ENCODE measurements around the gene PTTG1. TPM values are rescaled to one million over a fixed set of nuclear protein-coding genes. Genes with fewer than 3 reads are reported as not detected.
A peak's percentile ranks its signal among the peaks of the same experiment; 100 is the strongest.
"Not testable (repeated sequence)": the region's sequence is repeated elsewhere in the genome, so short reads cannot be mapped to it uniquely, and the experiment has no call there.

PTTG1 gene
- total RNA-seq, 1 experiment from 2014 or later = 307 TPM

DNA sequence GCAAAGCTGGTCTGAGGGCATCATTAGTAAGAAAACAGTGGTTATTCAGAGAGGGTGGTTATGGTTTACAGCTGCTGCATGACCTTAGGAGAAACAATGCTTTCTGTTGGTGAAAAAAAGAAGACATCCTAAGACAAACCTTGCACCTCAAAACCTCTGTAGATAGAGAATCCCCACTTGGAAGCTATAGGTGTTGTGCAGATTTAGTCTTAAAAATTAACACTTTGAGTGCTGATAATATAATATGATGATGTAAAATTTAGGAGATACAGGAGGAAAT lies 1.4 kb upstream of the PTTG1 start:
- no peak for DNase-seq (ENCODE audit: low read depth)

- DNase-seq (ENCODE audit: low read depth) = no peak
Observed at GRCh38 chr5:160423099-160423498, 1.4 kb downstream of the PTTG1 start.

- DNase-seq (ENCODE audit: low read depth) = no peak
Observed at GRCh38 chr5:160427607-160428006, 6.0 kb downstream of the PTTG1 start.

GRCh38 chr5:160432196-160432595 lies 10.5 kb downstream of the PTTG1 start:
- DNase-seq (ENCODE audit: low read depth) = no peak

- no peak for DNase-seq (ENCODE audit: low read depth)
Observed at GRCh38 chr5:160432787-160433186, 11.1 kb downstream of the PTTG1 start.

DNA sequence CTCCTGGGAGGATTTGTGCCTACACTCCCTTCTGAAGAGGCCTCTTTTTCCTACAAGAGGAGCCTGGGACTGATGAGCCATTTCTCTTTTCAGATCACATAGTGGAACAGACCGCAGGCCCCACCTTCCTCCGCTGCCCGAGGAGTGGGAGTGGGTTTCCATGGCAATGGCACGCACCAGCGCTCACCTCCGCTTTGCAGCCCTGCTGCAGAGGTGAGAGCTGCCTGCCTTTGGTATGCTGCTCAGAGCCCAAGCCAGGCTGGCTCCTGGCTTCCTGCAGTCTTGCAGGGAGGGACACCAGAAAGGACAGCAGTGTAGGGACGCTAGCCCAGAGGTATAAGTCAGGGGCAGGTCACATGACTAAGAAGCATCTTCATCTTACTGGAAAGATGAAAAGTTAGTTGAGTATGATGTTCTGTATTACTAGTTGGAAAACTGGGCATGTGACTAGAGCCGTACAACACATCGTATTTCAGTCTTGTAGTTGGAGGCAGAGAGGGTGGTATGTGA lies 12.4 kb downstream of the PTTG1 start:
- no peak for DNase-seq (ENCODE audit: low read depth)

- DNase-seq (ENCODE audit: low read depth) = no peak
Observed at GRCh38 chr5:160435532-160435931, 13.9 kb downstream of the PTTG1 start.

GRCh38 chr5:160436017-160436416 lies 14.4 kb downstream of the PTTG1 start:
- no peak for DNase-seq (ENCODE audit: low read depth)

- not testable (repeated sequence) for DNase-seq (ENCODE audit: low read depth)
Observed at GRCh38 chr5:160436661-160437060, 15.0 kb downstream of the PTTG1 start.

DNA sequence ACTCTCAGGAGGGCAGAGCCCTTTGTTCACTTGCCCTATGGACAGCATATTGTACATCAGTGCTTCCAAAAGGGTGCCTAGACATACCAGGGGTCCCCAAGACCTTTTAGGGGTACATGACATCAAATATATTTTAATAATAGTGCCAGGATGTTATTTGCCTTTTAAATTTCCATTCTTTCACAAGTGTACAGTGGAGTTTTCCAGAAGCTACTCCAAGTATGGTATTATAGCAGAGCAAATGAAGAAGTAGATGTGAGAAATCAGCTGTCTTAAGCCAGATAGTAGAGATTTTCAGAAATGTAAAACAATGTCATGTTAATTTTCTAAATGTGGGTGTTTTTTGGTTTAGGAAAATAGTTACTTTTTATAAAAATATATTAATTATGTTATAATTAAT lies 15.6 kb downstream of the PTTG1 start:
- no peak for DNase-seq (ENCODE audit: low read depth)

DNA sequence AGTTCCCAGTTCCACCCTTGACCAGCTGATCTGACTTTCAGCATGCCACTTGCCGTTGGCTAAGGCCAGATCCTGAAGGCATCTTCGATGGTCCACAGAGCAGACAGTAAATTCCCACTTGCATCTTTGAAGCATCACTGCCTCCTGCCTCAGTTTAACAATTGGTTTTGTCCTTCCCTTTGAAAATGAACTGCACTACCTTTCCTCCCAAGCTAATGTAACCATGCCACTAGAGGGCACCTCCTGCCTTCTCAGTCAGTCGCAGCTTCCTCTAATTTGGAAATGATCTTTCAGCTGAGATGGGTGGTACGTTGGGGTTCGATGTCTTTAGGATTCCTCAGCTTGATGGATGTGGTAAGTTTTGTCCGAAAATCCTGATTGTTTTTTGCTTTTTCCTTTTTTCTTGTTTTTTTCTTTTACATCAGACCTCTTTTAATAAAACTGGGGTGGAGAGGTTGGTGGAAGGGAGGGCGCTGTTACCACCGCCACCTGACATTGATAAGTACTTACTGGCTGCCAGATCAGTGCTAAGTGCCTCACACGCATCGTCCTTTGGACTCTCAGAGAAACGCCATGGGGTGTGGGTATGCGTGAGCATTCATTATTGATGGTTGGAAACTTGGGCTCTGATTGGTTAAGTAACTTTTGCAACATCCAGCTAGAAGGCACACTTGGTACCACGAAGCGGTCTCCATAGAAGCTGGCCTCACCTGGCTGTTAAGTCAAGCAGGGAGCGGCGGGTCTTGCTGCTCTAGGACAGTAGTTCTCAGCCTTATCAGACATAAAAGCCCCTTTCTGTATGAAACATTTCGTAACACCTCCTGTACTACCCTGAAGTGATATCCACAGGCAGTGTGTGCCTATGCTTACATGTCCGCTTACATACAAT lies 16.9 kb downstream of the PTTG1 start:
- DNase-seq (ENCODE audit: low read depth) = peak; percentile 62

DNA sequence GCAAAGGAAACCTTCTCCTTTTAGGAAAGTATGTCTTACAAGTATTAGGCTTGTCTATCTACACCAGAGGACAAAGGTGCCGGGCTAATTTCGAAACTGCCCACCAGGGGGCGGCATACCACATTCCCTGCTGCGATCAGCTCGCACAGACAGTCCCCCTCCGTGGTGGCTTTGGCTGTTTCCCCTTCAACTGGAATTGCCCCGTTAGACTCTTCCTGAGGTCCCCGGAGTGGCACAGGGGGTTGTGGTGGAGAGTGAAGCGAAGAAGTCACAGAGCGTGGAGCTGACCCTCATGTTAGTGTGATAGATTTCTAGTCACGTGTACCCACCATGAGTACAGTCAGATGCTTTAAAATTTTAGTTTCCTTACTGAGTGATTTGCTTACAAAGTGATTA lies 17.5 kb downstream of the PTTG1 start:
- DNase-seq (ENCODE audit: low read depth) = peak; percentile 81

GRCh38 chr5:160441311-160441781 lies 19.7 kb downstream of the PTTG1 start:
- no peak for DNase-seq (ENCODE audit: low read depth)

GRCh38 chr5:160442824-160443431 lies 21.3 kb downstream of the PTTG1 start:
- no peak for DNase-seq (ENCODE audit: low read depth)

DNA sequence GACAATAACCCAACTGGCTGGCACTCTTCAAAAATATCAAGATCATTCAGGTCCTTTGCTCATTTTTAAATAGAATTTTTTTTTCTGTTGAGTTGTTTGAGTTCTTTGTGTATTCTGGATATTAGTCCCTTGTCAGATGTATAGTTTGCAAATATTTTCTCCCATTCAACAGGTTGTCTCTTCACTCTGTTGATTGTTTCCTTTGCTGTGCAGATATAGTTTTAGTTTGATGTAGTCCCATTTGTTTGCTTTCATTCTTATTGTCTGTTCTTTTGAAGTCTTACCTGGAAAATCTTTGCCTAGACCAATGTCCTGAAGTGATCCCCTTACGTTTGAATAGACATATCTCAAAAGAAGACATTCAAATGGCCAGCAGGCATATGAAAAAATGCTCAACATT lies 22.8 kb downstream of the PTTG1 start:
- no peak for DNase-seq (ENCODE audit: low read depth)

- DNase-seq (ENCODE audit: low read depth) = no peak
Observed at GRCh38 chr5:160445132-160445531, 23.5 kb downstream of the PTTG1 start.

GRCh38 chr5:160445751-160446150 lies 24.1 kb downstream of the PTTG1 start:
- DNase-seq (ENCODE audit: low read depth) = no peak

- no peak for DNase-seq (ENCODE audit: low read depth)
Observed at GRCh38 chr5:160448886-160449285, 27.2 kb downstream of the PTTG1 start.

DNA sequence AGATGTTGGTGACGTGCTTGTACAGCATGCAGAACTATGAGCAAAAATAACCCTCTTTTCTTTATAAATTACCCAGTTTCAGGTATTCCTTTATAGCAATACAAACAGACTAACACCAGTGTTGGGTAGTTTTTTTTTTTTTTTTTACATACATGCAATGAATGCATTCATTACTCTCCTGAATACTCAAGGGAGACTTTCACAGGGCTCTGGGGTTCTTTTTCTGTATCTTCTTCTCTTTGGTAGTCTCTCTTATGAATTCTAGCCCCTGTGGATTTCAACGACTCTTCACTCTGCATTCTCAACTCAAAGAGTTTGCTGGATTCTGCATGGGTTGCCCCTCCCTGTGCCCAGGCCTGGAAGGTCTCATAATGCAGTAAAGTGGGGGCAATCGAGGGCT lies 27.8 kb downstream of the PTTG1 start:
- no peak for DNase-seq (ENCODE audit: low read depth)

DNA sequence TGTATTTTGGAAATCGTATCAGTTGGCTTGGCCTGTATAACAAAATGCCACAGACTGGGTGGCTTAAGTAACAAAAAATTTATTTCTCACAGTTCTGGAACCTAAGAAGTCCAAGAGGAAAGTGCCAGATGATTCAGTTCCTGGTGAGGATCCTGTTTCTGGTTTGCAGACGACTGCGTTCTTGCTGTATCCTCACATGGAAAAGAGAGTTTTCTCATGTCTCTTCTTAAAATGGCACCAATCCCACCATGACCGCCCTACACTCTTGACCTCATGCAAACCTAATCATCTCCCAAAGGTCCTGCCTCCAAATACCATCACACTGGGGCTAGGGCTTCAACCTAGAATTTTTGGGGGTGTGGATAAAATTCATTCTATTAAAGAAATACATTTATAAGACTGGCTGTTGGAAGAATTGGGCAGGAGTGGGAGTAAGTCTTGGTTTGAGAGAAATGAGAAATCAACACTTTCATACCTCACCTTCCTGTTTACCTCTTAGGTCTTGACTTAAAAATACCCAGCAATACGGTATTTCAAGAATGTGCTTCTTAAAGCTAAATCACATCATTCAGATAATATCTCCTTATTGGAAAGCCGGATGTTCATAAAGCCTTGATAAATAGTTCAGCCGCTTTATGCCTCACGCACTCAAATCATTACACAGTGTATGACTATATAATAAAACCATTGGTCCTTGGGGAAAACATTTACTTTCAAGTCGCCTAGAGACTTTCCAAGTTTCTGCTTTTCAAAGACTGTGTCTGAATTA lies 28.7 kb downstream of the PTTG1 start:
- no peak for DNase-seq (ENCODE audit: low read depth)

DNA sequence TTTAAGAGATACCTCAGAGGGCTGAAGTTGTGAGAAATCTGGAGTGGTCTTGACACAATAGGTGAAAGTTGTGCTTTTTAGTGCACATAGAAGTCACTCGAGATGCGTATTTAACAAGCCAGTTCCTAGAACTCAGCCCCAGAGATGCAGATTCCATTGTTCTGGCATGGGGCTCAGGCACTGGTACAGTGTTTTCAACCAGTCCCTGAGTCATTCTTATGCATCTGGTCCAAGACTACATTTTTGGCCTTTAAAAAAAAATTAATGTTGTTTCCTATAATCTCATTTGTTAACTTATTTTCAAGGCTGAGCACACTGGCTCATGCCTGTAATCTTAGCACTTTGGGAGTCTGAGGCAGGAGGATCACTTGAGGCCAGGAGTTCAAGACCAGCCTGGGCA lies 29.6 kb downstream of the PTTG1 start:
- no peak for DNase-seq (ENCODE audit: low read depth)

DNA sequence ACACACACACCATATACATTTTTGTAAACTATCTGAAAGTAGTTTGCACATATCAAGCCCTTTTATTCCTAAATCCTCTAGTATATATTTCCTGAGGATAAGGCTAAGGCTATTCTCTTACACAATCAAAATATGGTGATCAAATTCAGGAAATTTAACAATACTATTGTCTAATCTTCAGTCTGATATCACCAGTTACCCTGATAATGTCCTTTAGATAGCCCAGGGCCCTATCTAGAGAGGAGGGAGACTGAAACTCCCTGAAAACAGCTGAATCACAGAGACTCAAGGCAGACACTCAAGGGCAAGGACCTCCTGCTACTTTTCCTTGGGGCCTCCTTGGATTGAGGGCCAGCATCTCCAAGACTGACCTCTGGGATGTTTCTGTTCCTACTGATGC lies 30.4 kb downstream of the PTTG1 start:
- DNase-seq (ENCODE audit: low read depth) = no peak
